Measurements from ENCODE around the gene EMC1.
"Not testable (repeated sequence)": the region's sequence is repeated elsewhere in the genome, so short reads cannot be mapped to it uniquely, and the experiment has no call there.

EMC1 gene

DNA sequence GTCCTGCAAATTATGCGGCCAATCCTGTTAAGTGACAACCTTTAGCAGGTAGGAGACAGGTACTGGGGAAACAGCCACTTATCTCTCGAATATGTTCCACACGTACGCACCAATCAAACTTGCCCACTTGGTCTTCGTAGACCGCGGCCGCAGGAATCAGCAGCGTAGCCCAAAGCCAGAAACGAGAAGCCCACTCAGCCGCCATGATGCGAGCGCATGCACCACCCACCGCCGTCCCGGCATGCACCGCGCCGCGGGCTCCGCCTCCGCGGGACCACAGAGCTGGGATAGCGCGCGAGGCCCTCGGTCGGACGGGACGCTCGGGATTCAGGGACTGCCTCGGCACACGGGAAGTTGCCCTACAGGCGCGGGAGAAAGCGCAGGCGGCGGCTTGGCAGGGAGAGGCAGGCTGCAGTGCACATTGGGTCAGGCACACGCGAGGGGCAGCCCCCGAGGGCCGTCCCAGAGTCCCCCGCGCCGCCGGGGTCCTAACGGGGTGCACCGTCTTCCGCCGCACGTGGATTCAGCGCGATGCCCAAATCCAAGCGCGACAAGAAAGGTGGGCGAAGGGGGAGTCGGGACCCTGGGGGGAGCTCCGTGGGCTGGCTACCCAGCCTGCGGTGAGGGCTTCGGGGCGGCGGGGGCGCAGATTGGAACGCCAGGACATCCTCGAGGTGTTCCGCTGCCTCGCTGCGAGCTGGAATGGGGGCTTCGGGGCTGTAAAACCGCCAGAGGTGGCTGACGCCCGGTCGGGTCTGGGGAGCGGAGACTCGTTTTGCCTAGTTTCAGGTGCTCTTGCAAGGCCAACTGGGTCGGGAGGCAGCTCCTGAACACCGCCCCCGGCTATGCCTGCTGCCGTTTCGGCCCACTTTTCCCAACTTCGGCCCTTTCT, at the start of gene EMC1, which contains the start of gene MRTO4:
TSS of gene EMC1 (minus strand) at position 220 of the 892 bp plus-strand sequence. CDS start at position 205, 15 bp downstream.
TSS of gene MRTO4 (plus strand) at position 501 of the 892 bp plus-strand sequence. CDS start at position 532, 31 bp downstream.
- DNase-seq (ENCODE audit: low spot score): peak; percentile 90

DNA sequence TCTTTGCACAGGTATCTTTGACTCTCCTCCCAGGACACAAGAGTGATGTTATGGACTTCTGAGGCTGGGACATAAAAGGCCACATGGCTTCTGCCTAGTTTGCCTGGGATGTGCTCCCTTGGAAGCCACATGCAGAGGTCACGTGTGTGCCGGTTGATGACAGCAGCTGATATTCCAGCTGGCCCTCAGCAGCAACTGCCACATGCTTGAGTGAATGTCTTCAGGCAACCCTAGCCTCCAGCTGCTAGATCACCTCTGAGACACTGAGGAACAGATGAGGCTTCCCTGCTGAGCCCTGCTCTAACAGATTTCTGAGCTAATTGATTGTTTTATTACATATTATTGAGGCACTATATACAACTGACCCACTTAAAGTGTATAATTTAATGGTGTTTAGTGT, 48.9 kb upstream of the EMC1 start:
- DNase-seq (ENCODE audit: low spot score): peak; percentile 28

DNA sequence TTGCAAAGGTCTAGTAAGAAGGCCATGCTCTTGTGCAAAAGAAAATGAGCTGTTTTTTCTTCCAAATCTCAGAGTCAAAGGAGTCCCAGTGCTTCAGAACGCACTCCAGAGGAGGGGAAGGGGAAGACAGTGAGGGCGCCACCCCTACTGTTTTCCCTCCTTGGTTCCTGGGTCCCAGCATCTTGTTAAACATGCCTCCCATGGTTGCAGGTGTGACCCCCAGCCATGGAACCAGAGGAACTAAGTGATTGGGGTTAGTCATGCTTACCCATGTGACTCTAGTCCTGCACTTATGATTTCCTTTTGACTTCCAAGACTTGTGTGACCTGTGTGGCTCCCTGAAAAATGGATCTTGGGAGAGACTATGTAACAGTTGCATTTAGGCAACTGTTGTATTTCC, 43.3 kb upstream of the EMC1 start:
- peak; percentile 1 for DNase-seq (ENCODE audit: low spot score)

DNA sequence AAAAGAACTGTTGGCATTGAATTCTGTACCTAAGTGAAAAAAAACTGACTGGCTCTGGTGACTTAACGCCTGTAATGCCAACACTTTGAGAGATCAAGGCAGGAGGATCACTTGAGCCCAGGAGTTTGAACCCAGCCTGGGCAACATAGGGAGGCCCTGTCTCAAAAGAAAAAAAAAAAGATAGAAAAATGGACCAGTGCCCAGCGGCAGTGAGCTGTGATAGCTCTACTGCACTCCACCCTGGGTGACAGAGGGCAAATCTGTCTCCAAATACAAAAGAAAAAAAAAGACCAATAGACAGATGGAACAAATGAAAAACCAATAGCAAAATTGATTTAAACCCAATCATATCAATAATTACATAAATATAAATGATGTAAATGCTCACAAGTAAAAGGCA, 37.9 kb upstream of the EMC1 start:
- DNase-seq (ENCODE audit: low spot score): no peak

DNA sequence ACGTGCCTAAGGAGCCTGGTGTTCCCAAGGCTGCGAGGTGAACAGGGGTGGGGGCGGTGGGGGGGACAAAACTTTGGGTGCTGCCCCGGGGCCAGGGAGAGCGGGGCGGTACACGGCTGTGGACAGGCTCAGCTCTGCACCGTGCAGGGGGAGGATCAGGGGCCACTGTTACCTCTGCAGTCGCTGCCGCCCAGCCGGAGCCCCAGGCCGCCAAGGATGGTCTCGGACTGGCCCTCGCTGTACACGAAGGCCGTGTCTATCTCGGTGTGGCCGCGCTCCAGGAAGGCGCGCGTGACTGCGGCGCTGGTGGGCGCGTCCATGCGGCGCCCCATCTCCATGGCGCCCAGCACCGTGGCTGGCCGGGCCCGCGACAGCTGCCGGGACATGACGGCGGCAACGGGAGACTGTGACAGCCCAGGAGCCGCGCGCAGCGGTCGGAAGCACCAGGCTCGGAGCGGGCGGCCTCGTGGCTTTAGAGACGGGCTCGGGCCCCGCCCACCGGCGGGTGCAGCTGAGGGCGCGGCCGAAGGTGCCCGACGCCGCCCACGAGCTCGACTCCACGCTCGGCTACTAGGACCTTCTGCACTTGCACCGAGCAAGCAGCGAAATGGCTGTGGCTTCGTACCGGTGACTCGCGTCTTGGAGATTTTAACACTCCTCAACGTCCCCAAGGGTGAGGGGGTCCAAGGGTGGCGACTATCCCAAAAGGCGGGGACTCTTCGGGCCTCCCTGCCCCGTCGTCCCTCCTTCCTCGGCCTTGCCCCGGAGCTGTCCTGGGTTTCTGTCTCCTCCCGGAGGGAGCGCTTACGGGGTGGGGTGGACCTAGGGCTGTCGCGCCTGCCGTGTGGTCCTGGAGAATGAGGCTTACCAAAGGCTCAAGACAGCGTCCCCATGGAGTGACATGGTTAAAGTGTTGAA, 37.3 kb upstream of the EMC1 start, which contains the start of gene AKR7A3:
TSS of gene AKR7A3 (minus strand) at position 447 of the 918 bp plus-strand sequence. CDS start at position 386, 61 bp downstream.
- peak; percentile 0 for DNase-seq (ENCODE audit: low spot score)

DNA sequence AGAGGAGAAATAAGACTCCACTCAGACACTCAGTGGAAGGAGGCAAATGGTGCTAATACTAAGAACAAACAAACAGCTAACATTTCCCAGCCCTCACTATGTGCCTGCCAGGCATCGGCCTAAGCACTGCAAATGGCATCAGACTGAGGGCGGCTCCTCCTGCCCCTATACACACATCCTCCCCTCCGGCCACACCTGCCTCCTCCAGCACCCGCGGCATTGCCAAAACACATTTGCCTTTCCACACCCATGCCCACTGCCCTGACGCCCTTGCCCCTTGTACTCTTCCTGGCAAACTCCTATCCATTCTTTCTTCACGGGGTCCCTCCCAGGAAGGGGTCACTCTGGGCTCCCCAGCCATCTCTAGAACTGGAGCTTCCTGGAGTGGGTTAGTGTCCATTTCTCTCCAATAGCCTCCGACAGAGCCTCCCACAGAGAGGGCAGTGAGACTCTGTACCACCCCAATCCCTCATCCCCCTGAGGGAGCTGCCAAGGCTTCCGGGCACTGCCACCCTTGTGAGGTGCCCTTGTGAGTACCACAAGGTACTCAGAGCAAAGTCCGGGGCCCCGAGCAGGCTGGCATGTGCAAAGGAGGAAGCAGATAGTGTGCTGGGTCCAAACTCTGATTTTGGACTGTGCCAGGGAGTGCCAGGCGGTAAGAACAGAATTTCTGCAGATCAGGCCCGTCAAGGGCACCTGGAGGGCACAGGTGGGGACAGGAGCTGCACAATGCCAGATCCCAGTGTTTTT, 36.3 kb upstream of the EMC1 start:
- DNase-seq (ENCODE audit: low spot score): peak; percentile 0

DNA sequence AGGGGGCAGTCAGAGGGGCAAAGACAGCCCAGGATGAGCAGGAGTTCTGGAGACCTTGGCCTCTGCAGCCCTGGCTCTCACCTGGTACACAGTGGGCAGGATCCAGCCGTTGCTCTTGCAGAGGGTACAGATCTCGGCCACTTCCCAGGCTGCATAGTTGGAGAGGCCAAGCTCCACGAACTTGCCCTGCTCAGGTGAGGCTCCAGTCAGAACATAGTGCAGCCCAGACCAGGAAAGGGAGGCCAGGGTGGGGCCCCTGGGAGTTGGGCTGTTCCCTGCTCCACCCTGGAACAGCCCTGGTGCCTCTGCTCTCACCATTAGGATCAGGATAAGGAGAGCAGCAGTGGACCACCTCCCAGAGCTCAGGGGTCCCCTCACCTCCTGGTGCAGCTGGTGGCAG, 34.5 kb upstream of the EMC1 start:
- DNase-seq (ENCODE audit: low spot score): not testable (repeated sequence)

DNA sequence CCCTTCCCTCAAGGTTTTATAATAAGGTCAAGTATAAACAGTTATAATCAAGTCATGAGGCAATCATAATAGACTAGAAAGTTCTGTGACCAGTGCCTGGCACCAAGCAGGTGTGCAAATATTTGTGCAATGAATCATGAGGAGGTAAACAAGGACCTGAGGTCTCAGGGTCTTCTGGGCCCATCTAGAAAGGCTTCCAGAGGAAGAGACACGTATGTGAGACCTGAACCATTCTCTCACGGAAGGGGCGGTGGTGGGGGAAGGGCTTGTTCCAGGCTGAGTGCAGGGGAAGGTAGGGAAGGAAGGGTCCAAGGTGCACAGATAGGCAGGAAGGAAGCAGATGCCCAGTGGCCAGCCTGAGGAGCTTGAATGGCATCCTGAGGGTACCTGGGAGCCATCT, 34.0 kb upstream of the EMC1 start:
- DNase-seq (ENCODE audit: low spot score): not testable (repeated sequence)

DNA sequence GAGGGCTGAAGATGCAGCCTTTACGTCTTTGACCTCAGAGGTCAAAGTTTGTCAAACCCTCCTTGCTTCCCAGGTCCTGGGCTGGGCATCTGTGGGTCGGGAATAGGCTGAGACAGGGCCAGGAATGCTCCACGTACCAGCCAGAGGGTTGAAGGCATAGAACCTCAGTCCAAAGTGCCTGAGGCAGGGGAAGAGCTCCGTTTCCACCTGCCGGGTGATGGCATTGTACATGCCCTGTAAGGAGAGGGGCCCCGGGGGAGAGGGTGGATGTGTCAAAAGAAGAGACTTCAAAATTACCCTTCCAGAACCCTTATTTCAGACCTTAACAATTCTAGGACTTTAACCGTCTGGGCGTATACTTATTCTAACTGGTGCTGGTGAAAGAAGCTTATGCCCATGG, 33.6 kb upstream of the EMC1 start:
- DNase-seq (ENCODE audit: low spot score): no peak

DNA sequence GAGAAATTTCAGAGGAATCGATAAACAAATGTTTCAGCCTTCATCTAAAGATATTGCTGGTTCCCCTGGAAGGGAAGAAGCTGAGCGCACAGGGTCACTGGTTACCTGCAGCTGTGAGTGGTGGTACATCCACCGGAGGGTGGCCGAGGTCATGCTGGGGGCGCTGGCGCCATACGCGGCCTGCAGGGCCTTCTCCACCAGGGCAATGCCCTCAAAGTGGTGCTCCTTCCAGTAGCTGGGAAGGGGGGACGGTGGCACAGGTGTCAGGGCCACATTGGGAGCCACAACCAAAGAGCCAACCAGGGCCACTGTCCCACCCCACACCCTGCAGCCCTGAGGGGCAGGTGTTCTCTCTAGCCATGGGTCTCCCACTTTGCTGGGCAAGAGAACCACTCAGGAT, 32.6 kb upstream of the EMC1 start:
- no peak for DNase-seq (ENCODE audit: low spot score)

DNA sequence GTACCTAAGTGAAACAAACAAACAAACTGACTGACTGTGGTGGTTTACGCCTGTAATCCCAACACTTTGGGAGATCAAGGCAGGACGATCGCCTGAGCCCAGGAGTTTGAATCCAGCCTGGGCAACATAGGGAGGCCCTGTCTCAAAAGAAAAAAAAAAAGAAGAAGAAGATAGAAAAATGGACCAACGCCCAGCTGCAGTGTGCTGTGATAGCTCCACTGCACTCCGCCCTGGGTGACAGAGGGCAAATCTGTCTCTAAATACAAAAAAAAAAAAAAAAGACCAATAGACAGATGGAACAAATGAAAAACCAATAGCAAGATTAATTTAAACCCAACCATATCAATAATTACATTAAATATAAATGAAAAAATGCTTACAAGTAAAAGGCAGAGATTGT, 23.3 kb upstream of the EMC1 start:
- no peak for DNase-seq (ENCODE audit: low spot score)

DNA sequence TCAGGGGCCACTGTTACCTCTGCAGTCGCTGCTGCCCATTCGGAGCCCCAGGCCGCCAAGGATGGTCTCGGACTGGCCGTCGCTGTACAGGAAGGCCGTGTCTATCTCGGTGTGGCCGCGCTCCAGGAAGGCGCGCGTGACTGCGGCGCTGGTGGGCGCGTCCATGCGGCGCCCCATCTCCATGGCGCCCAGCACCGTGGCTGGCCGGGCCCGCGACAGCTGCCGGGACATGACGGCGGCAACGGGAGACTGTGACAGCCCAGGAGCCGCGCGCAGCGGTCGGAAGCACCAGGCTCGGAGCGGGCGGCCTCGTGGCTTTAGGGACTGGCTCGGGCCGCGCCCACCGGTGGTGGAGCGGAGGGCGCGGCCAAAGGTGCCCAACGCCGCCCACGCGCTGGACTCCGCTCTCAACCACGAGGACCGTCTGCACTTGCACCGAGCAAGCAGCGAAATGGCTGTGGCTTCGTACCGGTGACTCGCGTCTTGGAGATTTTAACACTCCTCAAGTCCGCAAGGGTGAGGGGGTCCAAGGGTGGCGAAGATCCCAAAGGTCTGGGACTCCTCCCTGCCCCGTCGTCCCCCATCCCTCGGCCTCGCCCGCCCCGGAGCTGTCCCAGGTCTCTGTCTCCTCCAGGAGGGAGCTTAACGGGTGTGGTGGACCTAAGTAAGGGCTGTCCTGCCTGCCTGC, 22.7 kb upstream of the EMC1 start:
- DNase-seq (ENCODE audit: low spot score): not testable (repeated sequence)

DNA sequence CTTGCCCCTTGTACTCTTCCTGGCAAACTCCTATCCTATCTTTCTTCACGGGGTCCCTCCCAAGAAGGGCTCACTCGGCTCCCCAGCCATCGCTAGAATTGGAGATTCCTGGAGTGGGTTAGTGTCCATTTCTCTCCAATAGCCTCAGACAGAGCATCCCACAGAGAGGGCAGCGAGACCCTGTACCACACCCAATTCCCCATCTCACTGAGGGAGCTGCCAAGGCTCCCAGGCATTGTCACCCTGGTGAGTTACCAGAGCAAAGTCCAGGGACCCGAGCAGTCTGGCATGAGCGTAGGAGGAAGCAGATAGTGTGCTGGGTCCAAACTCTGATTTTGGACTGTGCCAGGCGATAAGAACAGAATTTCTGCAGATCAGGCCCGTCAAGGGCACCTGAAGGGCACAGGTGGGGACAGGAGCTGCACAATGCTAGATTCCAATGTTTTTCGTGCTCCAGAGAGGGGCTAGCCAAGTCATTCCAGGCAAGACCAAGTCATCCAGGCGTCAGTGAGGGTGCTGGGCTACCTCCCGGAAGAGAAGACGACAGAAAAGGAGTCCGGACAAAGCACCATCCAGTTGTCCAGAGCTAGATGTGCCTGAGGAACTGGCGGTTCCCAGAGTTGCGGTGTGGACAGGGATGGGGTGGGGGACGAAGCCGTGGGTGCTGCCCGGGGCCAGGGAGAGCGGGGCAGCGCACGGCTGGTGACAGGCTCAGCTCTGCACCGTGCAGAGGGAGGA, 22.0 kb upstream of the EMC1 start:
- no peak for DNase-seq (ENCODE audit: low spot score)

DNA sequence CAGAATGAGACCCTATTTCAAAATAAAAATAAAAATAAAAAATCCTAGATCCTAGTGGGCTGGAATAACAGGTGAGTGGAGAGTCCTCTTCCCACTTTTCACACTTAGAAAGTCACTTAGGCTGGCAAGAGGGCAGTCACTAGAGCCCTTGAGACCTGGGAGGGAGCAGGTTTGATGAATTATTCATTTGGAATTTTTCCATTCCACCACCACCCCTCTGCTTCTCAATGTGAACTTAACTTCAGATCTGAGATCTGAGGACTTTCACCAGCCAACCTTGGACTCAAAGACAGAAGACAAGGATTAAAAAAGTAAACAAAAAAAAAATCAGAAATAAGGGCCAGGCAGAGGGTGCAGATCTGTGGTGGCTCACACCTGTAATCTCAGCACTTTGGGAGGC, 20.7 kb upstream of the EMC1 start:
- DNase-seq (ENCODE audit: low spot score): peak; percentile 0

DNA sequence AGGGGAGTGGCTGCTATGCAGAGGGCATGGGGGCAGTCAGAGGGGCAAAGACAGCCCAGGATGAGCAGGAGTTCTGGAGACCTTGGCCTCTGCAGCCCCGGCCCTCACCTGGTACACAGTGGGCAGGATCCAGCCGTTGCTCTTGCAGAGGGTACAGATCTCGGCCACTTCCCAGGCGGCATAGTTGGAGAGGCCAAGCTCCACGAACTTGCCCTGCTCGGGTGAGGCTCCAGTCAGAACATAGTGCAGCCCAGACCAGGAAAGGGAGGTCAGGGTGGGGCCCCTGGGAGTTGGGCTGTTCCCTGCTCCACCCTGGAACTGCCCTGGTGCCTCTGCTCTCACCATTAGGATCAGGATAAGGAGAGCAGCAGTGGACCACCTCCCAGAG, 19.0 kb upstream of the EMC1 start:
- DNase-seq (ENCODE audit: low spot score): not testable (repeated sequence)

DNA sequence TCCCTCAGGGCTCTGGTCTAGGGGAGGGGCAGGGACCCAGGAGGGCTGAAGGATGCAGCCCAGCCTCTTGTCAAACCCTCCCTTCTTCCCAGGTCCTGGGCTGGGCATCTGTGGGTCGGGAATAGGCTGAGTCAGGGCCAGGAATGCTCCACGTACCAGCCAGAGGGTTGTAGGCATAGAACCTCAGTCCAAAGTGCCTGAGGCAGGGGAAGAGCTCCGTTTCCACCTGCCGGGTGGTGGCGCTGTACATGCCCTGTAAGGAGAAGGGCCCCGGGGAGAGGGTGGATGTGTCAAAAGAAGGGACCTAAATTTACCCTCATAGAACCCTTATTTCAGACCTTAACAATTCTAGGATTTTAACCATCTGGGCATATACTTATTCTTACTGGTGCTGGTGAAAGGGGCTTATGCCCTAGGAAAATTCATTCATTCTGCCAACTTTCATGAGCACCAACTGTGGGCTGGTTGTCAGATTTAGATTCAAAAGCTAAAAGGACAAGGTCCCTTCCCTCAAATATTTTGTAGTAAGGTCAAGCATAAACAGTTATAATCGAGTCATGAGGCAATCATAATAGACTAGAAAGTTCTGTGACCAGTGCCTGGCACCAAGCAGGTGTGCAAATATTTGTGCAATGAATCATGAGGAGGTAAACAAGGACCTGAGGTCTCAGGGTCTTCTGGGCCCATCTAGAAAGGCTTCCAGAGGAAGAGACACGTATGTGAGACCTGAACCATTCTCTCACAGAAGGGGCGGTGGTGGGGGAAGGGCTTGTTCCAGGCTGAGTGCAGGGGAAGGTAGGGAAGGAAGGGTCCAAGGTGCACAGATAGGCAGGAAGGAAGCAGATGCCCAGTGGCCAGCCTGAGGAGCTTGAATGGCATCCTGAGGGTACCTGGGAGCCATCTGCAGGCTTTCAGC, 18.4 kb upstream of the EMC1 start:
- peak; percentile 10 for DNase-seq (ENCODE audit: low spot score)

DNA sequence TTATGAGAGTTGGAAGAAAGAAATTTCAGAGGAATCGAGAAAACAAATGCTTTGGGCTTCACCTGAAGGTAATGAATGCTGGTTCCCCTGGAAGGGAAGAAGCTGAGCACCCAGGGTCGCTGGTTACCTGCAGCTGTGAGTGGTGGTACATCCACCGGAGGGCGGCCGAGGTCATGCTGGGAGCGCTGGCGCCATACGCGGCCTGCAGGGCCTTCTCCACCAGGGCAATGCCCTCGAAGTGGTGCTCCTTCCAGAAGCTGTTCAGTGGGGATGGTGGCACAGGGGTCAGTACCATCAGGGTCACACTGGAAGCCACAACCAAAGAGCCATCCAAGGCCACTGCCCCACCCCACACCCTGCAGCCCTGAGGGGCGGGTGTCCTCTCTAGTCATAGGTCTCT, 17.1 kb upstream of the EMC1 start:
- peak; percentile 0 for DNase-seq (ENCODE audit: low spot score)

DNA sequence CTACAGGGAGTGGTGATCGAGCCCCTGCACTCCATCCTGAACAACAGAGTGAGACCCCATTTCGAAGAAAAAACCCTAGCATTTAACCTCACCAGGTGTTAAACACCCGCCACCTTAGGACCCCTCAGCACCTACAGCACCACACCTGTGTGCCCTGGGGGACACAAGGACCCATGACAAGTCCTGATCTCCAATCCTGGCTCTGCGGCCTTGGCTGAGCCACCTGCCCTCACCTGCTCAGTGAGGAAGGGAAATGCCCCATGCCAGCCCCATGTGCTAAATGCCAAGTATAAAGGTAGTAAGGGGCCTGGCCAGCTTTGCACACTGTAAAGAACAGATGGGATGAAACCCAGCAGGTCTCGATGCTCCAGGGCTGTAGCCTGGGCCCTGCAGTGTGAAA, 11.4 kb upstream of the EMC1 start:
- peak; percentile 7 for DNase-seq (ENCODE audit: low spot score)

DNA sequence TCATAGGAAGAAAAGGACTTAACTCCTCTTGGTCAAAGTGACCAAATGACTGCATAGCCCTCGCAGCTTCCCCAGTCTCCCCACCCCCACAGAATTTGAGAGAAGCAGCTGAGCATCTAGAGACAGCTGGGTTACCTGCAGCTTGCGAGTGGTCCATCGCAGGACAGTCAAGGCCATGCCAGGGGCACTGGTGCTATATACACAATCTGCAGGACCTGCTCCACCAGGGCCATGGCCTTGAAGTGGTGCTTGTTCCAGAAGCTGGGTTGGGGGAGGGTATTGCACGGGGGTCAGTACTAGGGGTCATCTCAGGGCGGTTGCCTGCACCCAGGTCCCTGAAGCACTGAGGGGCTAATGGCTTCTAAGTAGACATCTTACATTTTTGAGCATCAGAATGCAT, 10.7 kb upstream of the EMC1 start:
- DNase-seq (ENCODE audit: low spot score): peak; percentile 1

All from NAMALWA (cell line).